CD8-positive, alpha-beta memory T cell (primary cell): Measurements from ENCODE around the gene TOPBP1. TPM values are rescaled to one million over a fixed set of nuclear protein-coding genes. Genes with fewer than 3 reads are reported as not detected.
A peak's percentile ranks its signal among the peaks of the same experiment; 100 is the strongest.

Experiments used
- CTCF ChIA-PET: fragments of 350-600 bp; sonication (Branson Sonifier 250); formaldehyde crosslinking; loops from one replicate; lab custom pipeline; 2021; ENCODE audit warnings: antibody characterized with exemption; lab: Charles Lee
- POLR2A ChIA-PET: fragments of 350-600 bp; sonication (Branson Sonifier 250); formaldehyde crosslinking; loops from one replicate; lab custom pipeline; 2021; ENCODE audit warnings: antibody characterized with exemption; lab: Charles Lee
- DNase-seq, 5 donors: peaks; one replicate each; pipeline versions ENCODE4 v3.0.0 to v3.0.0-alpha.2; 2020 to 2022; ENCODE audit warnings: mixed read lengths in 1 of 5
- H3K27ac ChIP-seq: one replicate; pipeline ENCODE4 v1.7.0; 2013; ENCODE audit warnings: low read depth, mild to moderate bottlenecking, low read length, moderate library complexity
- H3K27me3 ChIP-seq: 2 replicates; pipeline ENCODE4 v1.7.0; 2013; ENCODE audit warnings: low read length, mild to moderate bottlenecking; ENCODE audit not compliant: insufficient read depth, poor library complexity, severe bottlenecking
- H3K36me3 ChIP-seq: 2 replicates; pipeline ENCODE4 v1.7.0; 2013; ENCODE audit warnings: mild to moderate bottlenecking, low read length, moderate library complexity; ENCODE audit not compliant: insufficient read depth
- H3K4me1 ChIP-seq: 2 replicates; pipeline ENCODE4 v1.7.0; 2013; ENCODE audit warnings: mild to moderate bottlenecking, low read length, moderate library complexity; ENCODE audit not compliant: insufficient read depth
- H3K4me3 ChIP-seq: 2 replicates; pipeline ENCODE4 v1.7.0; 2013; ENCODE audit warnings: mild to moderate bottlenecking, low read length
- H3K9me3 ChIP-seq: 2 replicates; pipeline ENCODE4 v1.7.0; 2013; ENCODE audit warnings: mild to moderate bottlenecking, low read length
- H3K27ac Mint-ChIP-seq, 8 donors: one replicate each; pipeline ENCODE4 v1.8.0; 2020 to 2021; ENCODE audit warnings: mixed read lengths in 8 of 8, mild to moderate bottlenecking in 6 of 8, inconsistent platforms in 3 of 8, moderate library complexity in 3 of 8
- H3K27me3 Mint-ChIP-seq, 2 donors: one replicate each; pipeline ENCODE4 v1.8.0; 2020 to 2021; ENCODE audit warnings: mixed read lengths in 2 of 2, mild to moderate bottlenecking in 1 of 2, moderate library complexity in 1 of 2
- H3K36me3 Mint-ChIP-seq, 3 donors: one replicate each; pipeline ENCODE4 v1.8.0; 2020 to 2021; ENCODE audit warnings: mixed read lengths in 3 of 3, inconsistent platforms in 1 of 3, mild to moderate bottlenecking in 1 of 3
- H3K4me1 Mint-ChIP-seq, 3 donors: one replicate each; pipeline ENCODE4 v1.8.0; 2020 to 2021; ENCODE audit warnings: mixed read lengths in 3 of 3, inconsistent platforms in 1 of 3, mild to moderate bottlenecking in 1 of 3
- H3K4me3 Mint-ChIP-seq, 7 donors: one replicate each; pipeline ENCODE4 v1.8.0; 2020 to 2021; ENCODE audit warnings: mixed read lengths in 7 of 7, mild to moderate bottlenecking in 6 of 7, moderate library complexity in 4 of 7, inconsistent platforms in 2 of 7
- H3K9me3 Mint-ChIP-seq, 5 donors: one replicate each; pipeline ENCODE4 v1.8.0; 2020 to 2022; ENCODE audit warnings: mixed read lengths in 5 of 5, mild to moderate bottlenecking in 3 of 5, moderate library complexity in 2 of 5, inconsistent platforms in 1 of 5
- polyA plus RNA-seq: library from polyadenylated mRNA; unstranded; fragments of 300-500 nt; fragmentation: Illumina TruSeq; gene quantifications from one replicate; pipeline ENCODE4 v1.2.3, GENCODE V29; 2021
- total RNA-seq, 2 experiments: library from RNA; stranded (reverse); gene quantifications; one replicate each; pipeline ENCODE4 v1.2.3, GENCODE V29; 2021

TOPBP1 gene
- total and polyA plus RNA-seq, 3 experiments from 2014 or later, result 11.3 to 72.6 (median 72.0) TPM

GRCh38 chr3:133599280-133599679 lies 62.5 kb downstream of the TOPBP1 start:
- ChIA-PET CTCF (no interaction called here), POLR2A (no interaction called here)

GRCh38 chr3:133598405-133598804 lies 63.3 kb downstream of the TOPBP1 start:
- Histone ChIP-seq H3K9me3 (no peaks in the 10 kb centered on the region), H3K4me3 (no peak overlapping the region), H3K27ac (no peak overlapping the region), H3K27me3 (no peaks in the 10 kb centered on the region), H3K4me1 (no peaks in the 10 kb centered on the region), H3K36me3 (no peaks in the 10 kb centered on the region)
- CTCF ChIA-PET, result no interaction called here
- DNase-seq, result no peak
- no peak overlapping the region for H3K4me3 Mint-ChIP-seq
- H3K27me3 Mint-ChIP-seq, result no peaks in the 10 kb centered on the region
- peaks cover 5 to 10% (median 10%) of the 10 kb centered on the region in 3 donors for H3K4me1 Mint-ChIP-seq
- peak overlapping the region in 1 of 8 donors; percentile 26 for H3K27ac Mint-ChIP-seq
- H3K9me3 Mint-ChIP-seq, result no peaks in the 10 kb centered on the region
- POLR2A ChIA-PET, result no interaction called here
- H3K36me3 Mint-ChIP-seq, result peaks cover 0 to 32% (median 6%) of the 10 kb centered on the region in 3 donors

More at GRCh38 chr3:133599280-133599679, 62.5 kb downstream of the TOPBP1 start:
- Histone ChIP-seq H3K9me3 (no peaks in the 10 kb centered on the region), H3K27ac (no peak overlapping the region), H3K27me3 (no peaks in the 10 kb centered on the region), H3K4me1 (no peaks in the 10 kb centered on the region), H3K36me3 (no peaks in the 10 kb centered on the region), H3K4me3 (no peak overlapping the region)
- Mint-ChIP-seq H3K9me3 (no peaks in the 10 kb centered on the region), H3K27ac (no peak overlapping the region), H3K27me3 (no peaks in the 10 kb centered on the region), H3K4me1 (peaks cover 5 to 11% (median 10%) of the 10 kb centered on the region in 3 donors), H3K4me3 (no peak overlapping the region), H3K36me3 (peaks cover 0 to 34% (median 8%) of the 10 kb centered on the region in 3 donors)
- DNase-seq, result no peak

- POLR2A ChIA-PET, result interaction anchor here (1.9 kb wide), 1 partner anchor 22 kb away, joined by 6 read pairs; the partner anchor contains the start of gene CDV3
- peaks cover 9 to 26% (median 19%) of the 10 kb centered on the region in 3 donors for H3K4me1 Mint-ChIP-seq
- H3K36me3 Mint-ChIP-seq, result peaks cover 0 to 12% (median 1%) of the 10 kb centered on the region in 3 donors
Measured at GRCh38 chr3:133595341-133595740, 66.4 kb downstream of the TOPBP1 start.

GRCh38 chr3:133593243-133593642 lies 68.5 kb downstream of the TOPBP1 start:
- Mint-ChIP-seq H3K4me3 (peak overlapping the region in 1 of 7 donors; percentile 0), H3K27me3 (no peaks in the 10 kb centered on the region), H3K9me3 (no peaks in the 10 kb centered on the region), H3K4me1 (peaks cover 16 to 39% (median 36%) of the 10 kb centered on the region in 3 donors), H3K27ac (peak overlapping the region; percentile 13 to 86 (median 62)), H3K36me3 (peaks cover 0 to 24% (median 10%) of the 10 kb centered on the region in 3 donors)
- H3K27ac ChIP-seq, result no peak overlapping the region
- H3K4me3 ChIP-seq, result no peak overlapping the region
- H3K9me3 ChIP-seq, result no peaks in the 10 kb centered on the region
- no peaks in the 10 kb centered on the region for H3K4me1 ChIP-seq
- peaks cover 15% of the 10 kb centered on the region for H3K36me3 ChIP-seq
- DNase-seq, result no peak
- no peaks in the 10 kb centered on the region for H3K27me3 ChIP-seq
- ChIA-PET CTCF (interaction anchor here (0.9 kb wide), 1 partner anchor 14 kb away, joined by 3 read pairs; no protein-coding TSS in a partner anchor), POLR2A (no interaction called here)

More at GRCh38 chr3:133595341-133595740, 66.4 kb downstream of the TOPBP1 start:
- Histone ChIP-seq H3K27me3 (no peaks in the 10 kb centered on the region), H3K4me1 (no peaks in the 10 kb centered on the region), H3K27ac (no peak overlapping the region), H3K9me3 (no peaks in the 10 kb centered on the region), H3K36me3 (no peaks in the 10 kb centered on the region), H3K4me3 (no peak overlapping the region)
- no peaks in the 10 kb centered on the region for H3K27me3 Mint-ChIP-seq
- H3K4me3 Mint-ChIP-seq, result no peak overlapping the region
- no peaks in the 10 kb centered on the region for H3K9me3 Mint-ChIP-seq
- peak overlapping the region in 3 of 8 donors; percentile 3 to 24 (median 15) for H3K27ac Mint-ChIP-seq
- no peak for DNase-seq
- CTCF ChIA-PET, result interaction anchor here (1.1 kb wide), 1 partner anchor 23 kb away, joined by 3 read pairs; no protein-coding TSS in a partner anchor

- no peaks in the 10 kb centered on the region for H3K4me1 ChIP-seq
- no peaks in the 10 kb centered on the region for H3K27me3 ChIP-seq
- H3K27ac Mint-ChIP-seq, result peak overlapping the region; percentile 13 to 86 (median 62)
- peaks cover 19% of the 10 kb centered on the region for H3K36me3 ChIP-seq
- H3K9me3 ChIP-seq, result no peaks in the 10 kb centered on the region
- peak overlapping the region in 2 of 7 donors; percentile 0 to 28 for H3K4me3 Mint-ChIP-seq
- H3K9me3 Mint-ChIP-seq, result no peaks in the 10 kb centered on the region
- DNase-seq, result peak in 3 of 5 donors; percentile 8 to 66 (median 28)
- H3K36me3 Mint-ChIP-seq, result peaks cover 0 to 24% (median 10%) of the 10 kb centered on the region in 3 donors
- CTCF ChIA-PET, result interaction anchor here (0.9 kb wide), 1 partner anchor 14 kb away, joined by 3 read pairs; no protein-coding TSS in a partner anchor
- H3K27ac ChIP-seq, result no peak overlapping the region
- POLR2A ChIA-PET, result interaction anchor here (0.6 kb wide), 1 partner anchor 144 kb away, joined by 3 read pairs; no protein-coding TSS in a partner anchor
- no peak overlapping the region for H3K4me3 ChIP-seq
- no peaks in the 10 kb centered on the region for H3K27me3 Mint-ChIP-seq
- peaks cover 16 to 43% (median 40%) of the 10 kb centered on the region in 3 donors for H3K4me1 Mint-ChIP-seq
Measured at GRCh38 chr3:133592843-133593242, 68.9 kb downstream of the TOPBP1 start.

GRCh38 chr3:133591271-133591742 lies 70.4 kb downstream of the TOPBP1 start:
- H3K4me1 Mint-ChIP-seq, result peaks cover 21 to 55% (median 47%) of the 10 kb centered on the region in 3 donors
- H3K27me3 Mint-ChIP-seq, result no peaks in the 10 kb centered on the region

GRCh38 chr3:133589503-133589902 lies 72.2 kb downstream of the TOPBP1 start:
- Mint-ChIP-seq H3K4me1 (peaks cover 20 to 53% (median 46%) of the 10 kb centered on the region in 3 donors), H3K9me3 (no peaks in the 10 kb centered on the region), H3K27ac (peak overlapping the region in 5 of 8 donors; percentile 46 to 96 (median 66)), H3K4me3 (no peak overlapping the region), H3K36me3 (peaks cover 0 to 53% (median 15%) of the 10 kb centered on the region in 3 donors), H3K27me3 (no peaks in the 10 kb centered on the region)
- ChIA-PET POLR2A (no interaction called here), CTCF (interaction anchor here (1.3 kb wide), 1 partner anchor 11 kb away, joined by 5 read pairs; no protein-coding TSS in a partner anchor)
- H3K27me3 ChIP-seq, result no peaks in the 10 kb centered on the region
- H3K4me3 ChIP-seq, result no peak overlapping the region
- H3K9me3 ChIP-seq, result no peaks in the 10 kb centered on the region
- DNase-seq, result no peak
- H3K36me3 ChIP-seq, result peaks cover 37% of the 10 kb centered on the region
- H3K4me1 ChIP-seq, result no peaks in the 10 kb centered on the region
- H3K27ac ChIP-seq, result no peak overlapping the region

More at GRCh38 chr3:133591271-133591742, 70.4 kb downstream of the TOPBP1 start:
- ChIA-PET CTCF (interaction anchor here (0.9 to 1.0 kb wide), 2 partner anchors 12 to 13 kb away, joined by 3 to 5 read pairs; no protein-coding TSS in a partner anchor), POLR2A (no interaction called here)
- Histone ChIP-seq H3K4me1 (no peaks in the 10 kb centered on the region), H3K4me3 (no peak overlapping the region), H3K9me3 (no peaks in the 10 kb centered on the region), H3K36me3 (peaks cover 27% of the 10 kb centered on the region), H3K27me3 (no peaks in the 10 kb centered on the region), H3K27ac (no peak overlapping the region)
- H3K27ac Mint-ChIP-seq, result peak overlapping the region in 5 of 8 donors; percentile 12 to 82 (median 53)
- no peak overlapping the region for H3K4me3 Mint-ChIP-seq
- H3K36me3 Mint-ChIP-seq, result peaks cover 0 to 37% (median 15%) of the 10 kb centered on the region in 3 donors
- no peaks in the 10 kb centered on the region for H3K9me3 Mint-ChIP-seq
- DNase-seq, result no peak
